ENCODE results near the gene PFDN4.

DNA sequence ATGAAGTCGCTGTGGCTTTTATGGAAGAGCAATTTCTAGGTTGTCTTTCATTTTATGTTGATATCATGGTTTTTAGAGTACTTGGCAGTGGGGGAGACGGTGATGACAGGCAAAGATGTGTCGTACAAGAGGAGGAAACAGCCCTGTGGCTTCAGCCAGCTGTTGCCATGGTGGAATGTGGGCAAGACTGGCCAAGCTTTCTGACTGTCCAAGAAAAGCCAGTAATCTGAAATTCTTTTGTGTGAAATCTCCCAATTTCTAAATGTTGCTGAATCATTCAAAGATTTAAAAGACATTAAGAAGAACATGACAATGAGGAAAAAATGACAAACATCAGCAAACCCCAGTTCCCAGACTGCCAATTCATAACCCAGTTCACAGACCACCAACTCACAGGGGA, 23.1 kb downstream of the PFDN4 start:
- TF ChIP-seq POLR2AphosphoS5 (IDR thresholded peaks at IDR 0.05; ENCODE audit: low read depth, low read length) (no peak), RFX5 (IDR thresholded peaks at IDR 0.05; ENCODE audit: low read length) (no peak), JUND (IDR thresholded peaks at IDR 0.05) (no peak), TEAD4 (IDR thresholded peaks at IDR 0.05; ENCODE audit: borderline replicate concordance, insufficient read depth) (no peak), SMC3 (IDR thresholded peaks at IDR 0.05; ENCODE audit: low read depth, low read length) (no peak)
- TF ChIP-seq, protein P1, sequence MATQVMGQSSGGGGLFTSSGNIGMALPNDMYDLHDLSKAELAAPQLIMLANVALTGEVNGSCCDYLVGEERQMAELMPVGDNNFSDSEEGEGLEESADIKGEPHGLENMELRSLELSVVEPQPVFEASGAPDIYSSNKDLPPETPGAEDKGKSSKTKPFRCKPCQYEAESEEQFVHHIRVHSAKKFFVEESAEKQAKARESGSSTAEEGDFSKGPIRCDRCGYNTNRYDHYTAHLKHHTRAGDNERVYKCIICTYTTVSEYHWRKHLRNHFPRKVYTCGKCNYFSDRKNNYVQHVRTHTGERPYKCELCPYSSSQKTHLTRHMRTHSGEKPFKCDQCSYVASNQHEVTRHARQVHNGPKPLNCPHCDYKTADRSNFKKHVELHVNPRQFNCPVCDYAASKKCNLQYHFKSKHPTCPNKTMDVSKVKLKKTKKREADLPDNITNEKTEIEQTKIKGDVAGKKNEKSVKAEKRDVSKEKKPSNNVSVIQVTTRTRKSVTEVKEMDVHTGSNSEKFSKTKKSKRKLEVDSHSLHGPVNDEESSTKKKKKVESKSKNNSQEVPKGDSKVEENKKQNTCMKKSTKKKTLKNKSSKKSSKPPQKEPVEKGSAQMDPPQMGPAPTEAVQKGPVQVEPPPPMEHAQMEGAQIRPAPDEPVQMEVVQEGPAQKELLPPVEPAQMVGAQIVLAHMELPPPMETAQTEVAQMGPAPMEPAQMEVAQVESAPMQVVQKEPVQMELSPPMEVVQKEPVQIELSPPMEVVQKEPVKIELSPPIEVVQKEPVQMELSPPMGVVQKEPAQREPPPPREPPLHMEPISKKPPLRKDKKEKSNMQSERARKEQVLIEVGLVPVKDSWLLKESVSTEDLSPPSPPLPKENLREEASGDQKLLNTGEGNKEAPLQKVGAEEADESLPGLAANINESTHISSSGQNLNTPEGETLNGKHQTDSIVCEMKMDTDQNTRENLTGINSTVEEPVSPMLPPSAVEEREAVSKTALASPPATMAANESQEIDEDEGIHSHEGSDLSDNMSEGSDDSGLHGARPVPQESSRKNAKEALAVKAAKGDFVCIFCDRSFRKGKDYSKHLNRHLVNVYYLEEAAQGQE (IDR thresholded peaks at IDR 0.05; ENCODE audit: low read depth, low read length): no peak
- TF ChIP-seq, protein P2, sequence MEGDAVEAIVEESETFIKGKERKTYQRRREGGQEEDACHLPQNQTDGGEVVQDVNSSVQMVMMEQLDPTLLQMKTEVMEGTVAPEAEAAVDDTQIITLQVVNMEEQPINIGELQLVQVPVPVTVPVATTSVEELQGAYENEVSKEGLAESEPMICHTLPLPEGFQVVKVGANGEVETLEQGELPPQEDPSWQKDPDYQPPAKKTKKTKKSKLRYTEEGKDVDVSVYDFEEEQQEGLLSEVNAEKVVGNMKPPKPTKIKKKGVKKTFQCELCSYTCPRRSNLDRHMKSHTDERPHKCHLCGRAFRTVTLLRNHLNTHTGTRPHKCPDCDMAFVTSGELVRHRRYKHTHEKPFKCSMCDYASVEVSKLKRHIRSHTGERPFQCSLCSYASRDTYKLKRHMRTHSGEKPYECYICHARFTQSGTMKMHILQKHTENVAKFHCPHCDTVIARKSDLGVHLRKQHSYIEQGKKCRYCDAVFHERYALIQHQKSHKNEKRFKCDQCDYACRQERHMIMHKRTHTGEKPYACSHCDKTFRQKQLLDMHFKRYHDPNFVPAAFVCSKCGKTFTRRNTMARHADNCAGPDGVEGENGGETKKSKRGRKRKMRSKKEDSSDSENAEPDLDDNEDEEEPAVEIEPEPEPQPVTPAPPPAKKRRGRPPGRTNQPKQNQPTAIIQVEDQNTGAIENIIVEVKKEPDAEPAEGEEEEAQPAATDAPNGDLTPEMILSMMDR (IDR thresholded peaks at IDR 0.05): no peak
- TF ChIP-seq, protein P3, sequence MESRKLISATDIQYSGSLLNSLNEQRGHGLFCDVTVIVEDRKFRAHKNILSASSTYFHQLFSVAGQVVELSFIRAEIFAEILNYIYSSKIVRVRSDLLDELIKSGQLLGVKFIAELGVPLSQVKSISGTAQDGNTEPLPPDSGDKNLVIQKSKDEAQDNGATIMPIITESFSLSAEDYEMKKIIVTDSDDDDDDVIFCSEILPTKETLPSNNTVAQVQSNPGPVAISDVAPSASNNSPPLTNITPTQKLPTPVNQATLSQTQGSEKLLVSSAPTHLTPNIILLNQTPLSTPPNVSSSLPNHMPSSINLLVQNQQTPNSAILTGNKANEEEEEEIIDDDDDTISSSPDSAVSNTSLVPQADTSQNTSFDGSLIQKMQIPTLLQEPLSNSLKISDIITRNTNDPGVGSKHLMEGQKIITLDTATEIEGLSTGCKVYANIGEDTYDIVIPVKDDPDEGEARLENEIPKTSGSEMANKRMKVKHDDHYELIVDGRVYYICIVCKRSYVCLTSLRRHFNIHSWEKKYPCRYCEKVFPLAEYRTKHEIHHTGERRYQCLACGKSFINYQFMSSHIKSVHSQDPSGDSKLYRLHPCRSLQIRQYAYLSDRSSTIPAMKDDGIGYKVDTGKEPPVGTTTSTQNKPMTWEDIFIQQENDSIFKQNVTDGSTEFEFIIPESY (IDR thresholded peaks at IDR 0.05; ENCODE audit: borderline replicate concordance, low read depth): no peak
